ENCODE data around the gene PHYHD1.
"Not testable (repeated sequence)": the region's sequence is repeated elsewhere in the genome, so short reads cannot be mapped to it uniquely, and the experiment has no call there.

Gene PHYHD1

GRCh38 chr9:128940271-128940921, 19.6 kb downstream of the PHYHD1 start:
- ChIA-PET POLR2A (no interaction called here), CTCF (interaction anchor here (7.1 kb wide), 1 partner anchor 12 kb away, joined by 46 read pairs; no protein-coding TSS in a partner anchor)
- DNase-seq (ENCODE audit: low read depth, low spot score), result no peak
- no peak for TF ChIP-seq CTCF (IDR thresholded peaks at IDR 0.05; ENCODE audit: insufficient read depth, low read length, missing control alignments)
- no peak overlapping the region for H3K4me3 ChIP-seq (ENCODE audit: low read depth, low read length)

GRCh38 chr9:128940946-128941755, 20.4 kb downstream of the PHYHD1 start:
- DNase-seq (ENCODE audit: low read depth, low spot score), result no peak
- no peak overlapping the region for H3K4me3 ChIP-seq (ENCODE audit: low read depth, low read length)
- ChIA-PET POLR2A (no interaction called here), CTCF (interaction anchor here (7.1 kb wide), 1 partner anchor 12 kb away, joined by 46 read pairs; no protein-coding TSS in a partner anchor)
- TF ChIP-seq CTCF (IDR thresholded peaks at IDR 0.05; ENCODE audit: insufficient read depth, low read length, missing control alignments), result no peak

GRCh38 chr9:128943832-128944620, 23.2 kb downstream of the PHYHD1 start:
- no peak overlapping the region for H3K4me3 ChIP-seq (ENCODE audit: low read depth, low read length)
- TF ChIP-seq CTCF (IDR thresholded peaks at IDR 0.05; ENCODE audit: insufficient read depth, low read length, missing control alignments), result no peak
- no peak for DNase-seq (ENCODE audit: low read depth, low spot score)
- ChIA-PET POLR2A (no interaction called here), CTCF (interaction anchor here (1.6 to 7.1 kb wide), 2 partner anchors 8 to 15 kb away, joined by 4 to 46 read pairs; no protein-coding TSS in a partner anchor)

- CTCF ChIA-PET, result interaction anchor here (1.6 to 7.1 kb wide), 2 partner anchors 9 to 16 kb away, joined by 4 to 46 read pairs; no protein-coding TSS in a partner anchor
- DNase-seq (ENCODE audit: low read depth, low spot score); H3K4me3 ChIP-seq (ENCODE audit: low read depth, low read length); POLR2A ChIA-PET: not testable (repeated sequence)
These were observed 24.2 kb downstream of the PHYHD1 start for GRCh38 chr9:128944966-128945365.

- TF ChIP-seq CTCF (IDR thresholded peaks at IDR 0.05; ENCODE audit: insufficient read depth, low read length, missing control alignments), result no peak
- DNase-seq (ENCODE audit: low read depth, low spot score), result no peak
- H3K4me3 ChIP-seq (ENCODE audit: low read depth, low read length), result peak overlapping the region; percentile 97
- CTCF ChIA-PET, result interaction anchor here (1.0 to 7.1 kb wide), 2 partner anchors 17 to 18 kb away, joined by 4 to 46 read pairs; no protein-coding TSS in a partner anchor
- POLR2A ChIA-PET, result no interaction called here
These were observed 25.2 kb downstream of the PHYHD1 start for GRCh38 chr9:128945798-128946501.
